Uterus (tissue), 4 donors: ENCODE measurements around the gene PRSS21. TPM values are rescaled to one million over a fixed set of nuclear protein-coding genes. Genes with fewer than 3 reads are reported as not detected.

Experiments
- DNase-seq, 2 donors: peaks; one replicate each; pipeline ENCODE4 v3.0.0-alpha.2; 2019 to 2020
- H3K27ac ChIP-seq, 2 donors: fragments of 200-600 bp; sonication (generic); 1 replicate in 1 of 2; 2 replicates in 1 of 2; pipeline ENCODE4 v1.5.1; 2016 to 2018
- H3K27me3 ChIP-seq, 2 donors: fragments of 200-600 bp; sonication (generic); one replicate each; pipeline ENCODE4 v1.5.1; 2018 to 2019; ENCODE audit warnings: control low read depth in 1 of 2
- H3K36me3 ChIP-seq, 2 donors: fragments of 200-600 bp; sonication (generic); one replicate each; pipeline ENCODE4 v1.5.1; 2019; ENCODE audit warnings: control low read depth in 1 of 2
- H3K4me1 ChIP-seq, 2 donors: fragments of 200-600 bp; sonication (generic); one replicate each; pipeline ENCODE4 v1.5.1; 2018 to 2019; ENCODE audit warnings: control low read depth in 1 of 2
- H3K4me3 ChIP-seq, 2 donors: fragments of 200-600 bp; sonication (generic); 1 replicate in 1 of 2; 2 replicates in 1 of 2; pipeline ENCODE4 v1.5.1; 2018 to 2019; ENCODE audit warnings: mild to moderate bottlenecking in 1 of 2
- H3K9me3 ChIP-seq, 2 donors: fragments of 200-600 bp; sonication (generic); one replicate each; pipeline ENCODE4 v1.5.1; 2019; ENCODE audit warnings: control low read depth in 1 of 2
- POLR2A ChIP-seq, 2 donors: fragments of 450-650 bp; IDR thresholded peaks; one replicate each; pipeline ENCODE4 v1.6.1; 2016; ENCODE audit warnings: antibody characterized with exemption in 2 of 2, mild to moderate bottlenecking in 1 of 2, moderate library complexity in 1 of 2
- intact Hi-C: fragments of 100-400 bp; cut with DNase I; formaldehyde crosslinking; loops from one replicate; pipeline ENCODE4 v1.15.1; 2023; ENCODE audit warnings: low total_unique reads
- total RNA-seq, 4 donors: library from RNA; depleted of rRNA in 3 of 4; stranded (reverse); fragments of >200 nt in 3 of 4; gene quantifications; one replicate each; pipeline versions ENCODE4 v1.1.0 to v1.2.4, GENCODE V29; 2014 to 2023
- TF ChIP-seq, protein P1 (sequence below), 4 experiments: fragments of 200-600 bp in 2 of 4; fragments of 450-650 bp in 2 of 4; sonication (generic) in 2 of 4; IDR thresholded peaks; one replicate each; pipeline ENCODE4 v1.5.1; 2016 to 2019; ENCODE audit warnings: antibody characterized with exemption in 4 of 4, mild to moderate bottlenecking in 2 of 4, moderate library complexity in 1 of 4
- donor health status: DM: yes; HTN: yes; CAD: no.

Gene PRSS21
- total RNA-seq, 4 donors from 2014 or later, result not detected

- Histone ChIP-seq H3K27ac (no peak overlapping the region), H3K36me3 (no peaks in the 10 kb centered on the region), H3K27me3 (no peaks in the 10 kb centered on the region), H3K4me3 (no peak overlapping the region), H3K9me3 (no peaks in the 10 kb centered on the region), H3K4me1 (no peaks in the 10 kb centered on the region)
- no peak for DNase-seq
- no peak for TF ChIP-seq POLR2A (IDR thresholded peaks at IDR 0.05)
- TF ChIP-seq, protein P1, sequence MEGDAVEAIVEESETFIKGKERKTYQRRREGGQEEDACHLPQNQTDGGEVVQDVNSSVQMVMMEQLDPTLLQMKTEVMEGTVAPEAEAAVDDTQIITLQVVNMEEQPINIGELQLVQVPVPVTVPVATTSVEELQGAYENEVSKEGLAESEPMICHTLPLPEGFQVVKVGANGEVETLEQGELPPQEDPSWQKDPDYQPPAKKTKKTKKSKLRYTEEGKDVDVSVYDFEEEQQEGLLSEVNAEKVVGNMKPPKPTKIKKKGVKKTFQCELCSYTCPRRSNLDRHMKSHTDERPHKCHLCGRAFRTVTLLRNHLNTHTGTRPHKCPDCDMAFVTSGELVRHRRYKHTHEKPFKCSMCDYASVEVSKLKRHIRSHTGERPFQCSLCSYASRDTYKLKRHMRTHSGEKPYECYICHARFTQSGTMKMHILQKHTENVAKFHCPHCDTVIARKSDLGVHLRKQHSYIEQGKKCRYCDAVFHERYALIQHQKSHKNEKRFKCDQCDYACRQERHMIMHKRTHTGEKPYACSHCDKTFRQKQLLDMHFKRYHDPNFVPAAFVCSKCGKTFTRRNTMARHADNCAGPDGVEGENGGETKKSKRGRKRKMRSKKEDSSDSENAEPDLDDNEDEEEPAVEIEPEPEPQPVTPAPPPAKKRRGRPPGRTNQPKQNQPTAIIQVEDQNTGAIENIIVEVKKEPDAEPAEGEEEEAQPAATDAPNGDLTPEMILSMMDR (IDR thresholded peaks at IDR 0.05), result no peak
- intact Hi-C loops, result no loop called here
Measured at GRCh38 chr16:2819179-2819938, 2.3 kb downstream of the PRSS21 start.

GRCh38 chr16:2819939-2820835, 3.1 kb downstream of the PRSS21 start:
- H3K9me3 ChIP-seq, result no peaks in the 10 kb centered on the region
- H3K4me3 ChIP-seq, result no peak overlapping the region
- intact Hi-C loops, result no loop called here
- no peaks in the 10 kb centered on the region for H3K4me1 ChIP-seq
- no peak for TF ChIP-seq POLR2A (IDR thresholded peaks at IDR 0.05)
- TF ChIP-seq, protein P1 (IDR thresholded peaks at IDR 0.05), result no peak
- no peaks in the 10 kb centered on the region for H3K27me3 ChIP-seq
- H3K36me3 ChIP-seq, result no peaks in the 10 kb centered on the region
- H3K27ac ChIP-seq, result no peak overlapping the region
- no peak for DNase-seq

DNA sequence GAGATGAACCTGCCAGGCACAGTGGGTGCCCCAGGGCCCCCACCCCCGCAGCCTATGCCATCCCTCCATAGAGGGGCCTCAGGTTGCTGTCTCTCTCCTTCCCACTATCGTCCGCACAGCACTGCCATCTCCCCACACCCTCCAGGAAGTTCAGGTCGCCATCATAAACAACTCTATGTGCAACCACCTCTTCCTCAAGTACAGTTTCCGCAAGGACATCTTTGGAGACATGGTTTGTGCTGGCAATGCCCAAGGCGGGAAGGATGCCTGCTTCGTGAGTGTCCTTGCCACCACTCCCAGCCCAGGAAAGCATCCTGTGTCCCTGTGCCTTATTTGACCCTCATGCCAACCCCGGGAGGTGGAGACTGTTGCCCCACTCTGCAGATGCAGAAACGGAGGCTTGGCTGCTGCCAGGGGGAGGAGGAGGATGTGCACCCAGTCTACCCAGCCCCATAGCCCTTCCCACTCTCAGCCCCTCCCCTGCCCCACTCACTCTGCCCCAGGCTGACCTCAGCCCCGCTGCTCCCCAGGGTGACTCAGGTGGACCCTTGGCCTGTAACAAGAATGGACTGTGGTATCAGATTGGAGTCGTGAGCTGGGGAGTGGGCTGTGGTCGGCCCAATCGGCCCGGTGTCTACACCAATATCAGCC, 3.9 kb downstream of the PRSS21 start:
- Histone ChIP-seq H3K27me3 (no peaks in the 10 kb centered on the region), H3K27ac (no peak overlapping the region), H3K4me1 (no peaks in the 10 kb centered on the region), H3K9me3 (no peaks in the 10 kb centered on the region), H3K4me3 (no peak overlapping the region), H3K36me3 (no peaks in the 10 kb centered on the region)
- TF ChIP-seq POLR2A (IDR thresholded peaks at IDR 0.05), result no peak
- TF ChIP-seq, protein P1 (IDR thresholded peaks at IDR 0.05), result no peak
- intact Hi-C loops, result no loop called here
- DNase-seq, result no peak

- no peak overlapping the region for H3K27ac ChIP-seq
- intact Hi-C loops, result no loop called here
- H3K27me3 ChIP-seq, result no peaks in the 10 kb centered on the region
- no peaks in the 10 kb centered on the region for H3K4me1 ChIP-seq
- no peak overlapping the region for H3K4me3 ChIP-seq
- no peak for TF ChIP-seq POLR2A (IDR thresholded peaks at IDR 0.05)
- peak in 1 of 2 donors; percentile 1 for DNase-seq
- H3K36me3 ChIP-seq, result no peaks in the 10 kb centered on the region
- H3K9me3 ChIP-seq, result no peaks in the 10 kb centered on the region
Measured at GRCh38 chr16:2821487-2822157, 4.6 kb downstream of the PRSS21 start.

DNA sequence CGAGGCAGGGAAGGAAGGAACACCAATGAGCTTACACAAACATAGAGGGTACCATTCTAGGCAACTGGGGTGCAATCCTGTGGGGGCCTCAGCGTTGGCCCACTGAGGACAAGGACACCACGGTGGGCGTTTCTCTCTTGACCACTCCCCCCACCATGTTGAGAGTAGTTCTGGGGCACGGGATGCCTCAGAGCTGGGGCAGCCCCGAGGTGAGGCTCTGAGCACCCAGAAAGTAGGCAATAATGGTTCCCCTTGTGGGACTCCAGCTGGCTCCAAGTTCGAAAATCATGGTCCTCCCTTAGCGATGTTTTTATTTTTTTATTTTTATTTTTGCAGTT, 5.1 kb downstream of the PRSS21 start:
- Histone ChIP-seq H3K4me1 (no peaks in the 10 kb centered on the region), H3K27me3 (no peaks in the 10 kb centered on the region)
- peak in 1 of 2 donors; percentile 4 for DNase-seq

More for the DNA sequence above, 5.1 kb downstream of the PRSS21 start:
- Histone ChIP-seq H3K36me3 (no peaks in the 10 kb centered on the region), H3K9me3 (no peaks in the 10 kb centered on the region), H3K27ac (no peak overlapping the region), H3K4me3 (no peak overlapping the region)
- intact Hi-C loops, result no loop called here
- TF ChIP-seq, protein P1 (IDR thresholded peaks at IDR 0.05), result no peak
